NCI-H146 (cell line): ENCODE results near the gene PEX5.
"Not testable (repeated sequence)": the region's sequence is repeated elsewhere in the genome, so short reads cannot be mapped to it uniquely, and the experiment has no call there.

ENCODE experiments used
- DNase-seq: peaks from one replicate; lab custom pipeline; 2025; lab: John Stamatoyannopoulos, UW

PEX5 gene

GRCh38 chr12:7213745-7214144, 24.3 kb downstream of the PEX5 start:
- not testable (repeated sequence) for DNase-seq

GRCh38 chr12:7217475-7218069, 28.1 kb downstream of the PEX5 start:
- no peak for DNase-seq

- peak; percentile 76 for DNase-seq
Measured at GRCh38 chr12:7219599-7220243, 30.2 kb downstream of the PEX5 start.

GRCh38 chr12:7221486-7221885, 32.0 kb downstream of the PEX5 start:
- no peak for DNase-seq

GRCh38 chr12:7229741-7230140, 40.3 kb downstream of the PEX5 start:
- DNase-seq: no peak

- DNase-seq: no peak
Measured at GRCh38 chr12:7241404-7242005, 52.0 kb downstream of the PEX5 start.

- DNase-seq: no peak
Measured at GRCh38 chr12:7242176-7243101, 53.0 kb downstream of the PEX5 start.

- peak; percentile 27 for DNase-seq
Measured at GRCh38 chr12:7251328-7251996, 62.0 kb downstream of the PEX5 start.

- DNase-seq: no peak
Measured at GRCh38 chr12:7259060-7259459, 69.6 kb downstream of the PEX5 start.
